CD14-positive monocyte (primary cell): ENCODE measurements around the gene B3GNT7. TPM values are rescaled to one million over a fixed set of nuclear protein-coding genes. Genes with fewer than 3 reads are reported as not detected.

Source experiments
- DNase-seq, 3 donors: peaks; one replicate each; pipeline ENCODE4 v3.0.0-alpha.2; 2011 to 2022
- H2AFZ ChIP-seq: 2 replicates; pipeline ENCODE4 v1.6.0; 2012; ENCODE audit warnings: mild to moderate bottlenecking, low read depth, low read length, inconsistent platforms; ENCODE audit not compliant: insufficient read depth, poor library complexity, severe bottlenecking
- H3K27ac ChIP-seq, 2 donors: 1 replicate in 1 of 2; 2 replicates in 1 of 2; pipeline ENCODE4 v1.5.1; 2012 to 2013; ENCODE audit warnings: low read length in 2 of 2, control low read depth in 1 of 2, inconsistent platforms in 1 of 2, low read depth in 1 of 2, mild to moderate bottlenecking in 1 of 2
- H3K27me3 ChIP-seq, 2 donors: one replicate each; pipeline versions ENCODE4 v1.6.0 to v1.6.1; 2011 to 2013; ENCODE audit warnings: low read length in 2 of 2; ENCODE audit not compliant: control insufficient read depth in 2 of 2, insufficient read depth in 2 of 2
- H3K36me3 ChIP-seq, 2 donors: replicated peaks in 1 of 2; 1 replicate in 1 of 2; 2 replicates in 1 of 2; pipeline versions ENCODE4 v1.5.1 to v1.6.1; 2012 to 2013; ENCODE audit warnings: low read length in 2 of 2, control low read depth in 1 of 2, inconsistent platforms in 1 of 2, mild to moderate bottlenecking in 1 of 2; ENCODE audit not compliant: insufficient read depth in 2 of 2, control insufficient read depth in 1 of 2
- H3K4me1 ChIP-seq, 2 donors: 1 replicate in 1 of 2; 2 replicates in 1 of 2; pipeline versions ENCODE4 v1.5.1 to v1.6.1; 2012 to 2013; ENCODE audit warnings: low read length in 2 of 2, control low read depth in 1 of 2, inconsistent platforms in 1 of 2, mild to moderate bottlenecking in 1 of 2, moderate library complexity in 1 of 2; ENCODE audit not compliant: insufficient read depth in 2 of 2, control insufficient read depth in 1 of 2
- H3K4me2 ChIP-seq: replicated peaks from 2 replicates; pipeline ENCODE3; 2012; ENCODE audit warnings: low read length, moderate library complexity, mild to moderate bottlenecking; ENCODE audit not compliant: poor library complexity, severe bottlenecking; ENCODE audit errors: extremely low read depth
- H3K4me3 ChIP-seq, 3 experiments: fragments of 200-600 bp in 1 of 3; sonication (generic) in 1 of 3; replicated peaks in 1 of 3; 1 replicate in 2 of 3; 2 replicates in 1 of 3; pipeline ENCODE4 v1.5.1; 2011 to 2013; ENCODE audit warnings: low read length in 3 of 3, mild to moderate bottlenecking in 3 of 3, control low read depth in 2 of 3, low read depth in 2 of 3, inconsistent platforms in 1 of 3, moderate library complexity in 1 of 3
- H3K79me2 ChIP-seq: 2 replicates; pipeline ENCODE4 v1.6.0; 2012; ENCODE audit warnings: mild to moderate bottlenecking, control low read depth, inconsistent platforms, low read length, moderate library complexity; ENCODE audit not compliant: insufficient read depth
- H3K9ac ChIP-seq: 2 replicates; pipeline ENCODE4 v1.6.0; 2017; ENCODE audit warnings: low read length, mild to moderate bottlenecking; ENCODE audit not compliant: insufficient read depth, poor library complexity, severe bottlenecking
- H3K9me3 ChIP-seq, 2 donors: replicated peaks in 1 of 2; 1 replicate in 1 of 2; 2 replicates in 1 of 2; pipeline versions ENCODE4 v1.5.1 to v1.6.1; 2012 to 2013; ENCODE audit warnings: low read length in 2 of 2, control low read depth in 1 of 2; ENCODE audit not compliant: control insufficient read depth in 1 of 2, insufficient read depth in 1 of 2
- H4K20me1 ChIP-seq: 2 replicates; pipeline ENCODE4 v1.6.0; 2012; ENCODE audit warnings: mild to moderate bottlenecking, low read length, control low read depth, moderate library complexity; ENCODE audit not compliant: insufficient read depth
- H3K27ac Mint-ChIP-seq, 7 donors: one replicate each; pipeline ENCODE4 v1.8.0; 2020; ENCODE audit warnings: mild to moderate bottlenecking in 7 of 7, mixed read lengths in 7 of 7, moderate library complexity in 6 of 7, inconsistent platforms in 2 of 7
- H3K27me3 Mint-ChIP-seq, 3 donors: one replicate each; pipeline ENCODE4 v1.8.0; 2021 to 2022; ENCODE audit warnings: low read depth in 3 of 3, mild to moderate bottlenecking in 3 of 3, mixed read lengths in 3 of 3, moderate library complexity in 3 of 3, inconsistent platforms in 1 of 3
- H3K36me3 Mint-ChIP-seq, 2 donors: one replicate each; pipeline ENCODE4 v1.8.0; 2020; ENCODE audit warnings: mixed read lengths in 2 of 2, inconsistent platforms in 1 of 2, mild to moderate bottlenecking in 1 of 2
- H3K4me1 Mint-ChIP-seq: one replicate; pipeline ENCODE4 v1.8.0; 2020; ENCODE audit warnings: mild to moderate bottlenecking, mixed read lengths
- H3K4me3 Mint-ChIP-seq, 2 donors: one replicate each; pipeline ENCODE4 v1.8.0; 2020; ENCODE audit warnings: mild to moderate bottlenecking in 2 of 2, mixed read lengths in 2 of 2, moderate library complexity in 1 of 2
- H3K9me3 Mint-ChIP-seq, 7 donors: one replicate each; pipeline ENCODE4 v1.8.0; 2020 to 2022; ENCODE audit warnings: mixed read lengths in 7 of 7, mild to moderate bottlenecking in 6 of 7, moderate library complexity in 6 of 7, inconsistent platforms in 2 of 7
- WGBS: methylation state at CpG from one replicate; pipeline ENCODE4 v1.1.5; 2013; ENCODE audit warnings: missing lambda C conversion rate; ENCODE audit not compliant: insufficient coverage; 5-methylcytosine and 5-hydroxymethylcytosine counted together
- intact Hi-C, 2 donors: fragments of 100-400 bp; cut with micrococcal nuclease; formaldehyde crosslinking; loops; one replicate each; pipeline versions ENCODE4 v1.15.0 to v1.15.1; 2023
- polyA plus RNA-seq, 3 donors: library from polyadenylated mRNA; depleted of rRNA in 1 of 3; unstranded in 2 of 3; stranded (reverse) in 1 of 3; fragments of 300-500 nt in 2 of 3; fragments of >200 nt in 1 of 3; fragmentation: Illumina TruSeq in 2 of 3; gene quantifications; 1 replicate in 2 of 3; 2 replicates in 1 of 3; pipeline ENCODE4 v1.2.3, GENCODE V29; 2012 to 2021
- TF ChIP-seq, protein P1 (sequence below): fragments of 200-600 bp; IDR thresholded peaks from one replicate; pipeline ENCODE4 v1.8.0; 2022; ENCODE audit warnings: antibody characterized with exemption, mild to moderate bottlenecking

B3GNT7 gene
- polyA plus RNA-seq, 3 donors: 0.05 TPM; not detected in 2

DNA sequence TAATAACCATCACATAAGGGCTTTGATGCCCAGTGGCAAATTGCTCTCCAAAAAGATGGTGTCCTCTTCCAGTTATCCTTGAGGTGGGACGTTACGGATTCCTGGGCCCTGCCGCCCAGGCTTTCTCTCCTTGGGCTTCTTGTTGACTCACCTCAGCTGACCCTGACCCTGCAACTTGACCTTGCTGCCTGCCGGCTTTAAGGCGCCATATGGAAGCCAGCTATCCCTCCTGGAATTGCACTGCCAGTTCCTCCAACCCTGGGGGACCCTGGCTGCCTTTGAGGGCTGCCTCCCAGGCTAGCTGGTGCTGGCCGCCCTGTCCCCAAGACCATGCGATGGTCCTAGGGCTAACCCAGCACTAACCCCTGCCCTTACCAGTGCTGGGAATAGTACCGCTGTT, 28.3 kb upstream of the B3GNT7 start:
- Histone ChIP-seq H3K36me3 (no peaks in the 10 kb centered on the region), H3K4me3 (no peak overlapping the region), H3K9ac (no peak overlapping the region), H3K4me2 (no peak overlapping the region), H3K9me3 (no peaks in the 10 kb centered on the region), H3K27ac (no peak overlapping the region), H4K20me1 (no peaks in the 10 kb centered on the region), H3K79me2 (no peaks in the 10 kb centered on the region), H2AFZ (no peak overlapping the region), H3K4me1 (peaks cover 19 to 20% of the 10 kb centered on the region in 2 donors), H3K27me3 (no peaks in the 10 kb centered on the region)
- Mint-ChIP-seq H3K27ac (no peak overlapping the region), H3K4me1 (peaks cover 27% of the 10 kb centered on the region), H3K4me3 (no peak overlapping the region), H3K36me3 (no peaks in the 10 kb centered on the region), H3K9me3 (peaks cover 0 to 2% (median 0%) of the 10 kb centered on the region in 7 donors), H3K27me3 (peaks cover 0 to 4% (median 1%) of the 10 kb centered on the region in 3 donors)
- no peak for DNase-seq
- intact Hi-C loops: no loop called here
- TF ChIP-seq, protein P1, sequence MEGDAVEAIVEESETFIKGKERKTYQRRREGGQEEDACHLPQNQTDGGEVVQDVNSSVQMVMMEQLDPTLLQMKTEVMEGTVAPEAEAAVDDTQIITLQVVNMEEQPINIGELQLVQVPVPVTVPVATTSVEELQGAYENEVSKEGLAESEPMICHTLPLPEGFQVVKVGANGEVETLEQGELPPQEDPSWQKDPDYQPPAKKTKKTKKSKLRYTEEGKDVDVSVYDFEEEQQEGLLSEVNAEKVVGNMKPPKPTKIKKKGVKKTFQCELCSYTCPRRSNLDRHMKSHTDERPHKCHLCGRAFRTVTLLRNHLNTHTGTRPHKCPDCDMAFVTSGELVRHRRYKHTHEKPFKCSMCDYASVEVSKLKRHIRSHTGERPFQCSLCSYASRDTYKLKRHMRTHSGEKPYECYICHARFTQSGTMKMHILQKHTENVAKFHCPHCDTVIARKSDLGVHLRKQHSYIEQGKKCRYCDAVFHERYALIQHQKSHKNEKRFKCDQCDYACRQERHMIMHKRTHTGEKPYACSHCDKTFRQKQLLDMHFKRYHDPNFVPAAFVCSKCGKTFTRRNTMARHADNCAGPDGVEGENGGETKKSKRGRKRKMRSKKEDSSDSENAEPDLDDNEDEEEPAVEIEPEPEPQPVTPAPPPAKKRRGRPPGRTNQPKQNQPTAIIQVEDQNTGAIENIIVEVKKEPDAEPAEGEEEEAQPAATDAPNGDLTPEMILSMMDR: no peak
- WGBS: 94% methylated on average over 5 of the region's 8 CpGs

DNA sequence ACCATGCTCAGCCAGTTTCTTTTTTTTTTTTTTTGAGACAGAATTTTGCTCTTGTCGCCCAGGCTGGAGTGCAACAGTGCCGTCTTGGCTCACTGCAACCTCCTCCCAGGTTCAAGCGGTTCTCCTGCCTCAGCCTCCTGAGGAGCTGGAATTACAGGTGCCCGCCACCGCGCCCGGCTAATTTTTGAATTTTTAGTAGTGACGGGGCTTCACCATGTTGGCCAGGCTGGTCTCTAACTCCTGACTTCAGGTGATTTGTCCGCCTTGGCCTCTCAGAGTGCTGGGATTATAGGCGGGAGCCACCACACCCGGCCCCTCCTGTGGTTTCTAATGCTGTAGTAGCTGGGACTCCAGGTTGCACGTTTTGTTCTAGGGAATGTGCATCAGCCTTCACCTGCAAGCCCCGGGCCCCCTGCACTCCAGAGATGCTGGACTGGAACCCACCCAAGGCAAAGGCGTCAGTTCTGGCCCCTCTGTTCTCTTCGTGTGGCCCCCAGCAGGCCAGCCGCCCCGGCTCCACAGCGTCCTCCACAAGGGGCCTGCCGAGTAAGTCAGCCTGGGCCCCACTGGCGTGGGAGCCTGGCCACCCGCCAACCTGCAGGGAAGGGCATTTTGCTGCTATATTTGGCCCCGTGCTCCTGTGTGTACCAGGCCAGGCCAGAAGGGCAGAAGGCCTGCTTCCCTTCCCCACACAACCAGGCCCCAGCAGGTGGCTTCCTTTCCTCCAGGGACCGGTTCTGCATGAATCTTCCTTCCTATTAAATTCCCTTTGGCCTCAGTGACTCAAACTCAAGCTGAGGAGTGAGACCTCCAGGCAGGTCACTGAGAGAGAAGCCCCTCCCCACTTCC, 25.7 kb upstream of the B3GNT7 start:
- Histone ChIP-seq H3K79me2 (no peaks in the 10 kb centered on the region), H4K20me1 (no peaks in the 10 kb centered on the region), H3K4me3 (no peak overlapping the region), H3K27me3 (no peaks in the 10 kb centered on the region), H3K4me1 (peaks cover 5 to 6% of the 10 kb centered on the region in 2 donors), H3K9me3 (no peaks in the 10 kb centered on the region), H2AFZ (no peak overlapping the region), H3K9ac (no peak overlapping the region), H3K36me3 (no peaks in the 10 kb centered on the region), H3K4me2 (no peak overlapping the region), H3K27ac (no peak overlapping the region)
- 74% methylated on average over 21 of the region's 23 CpGs for WGBS
- no peak for DNase-seq
- peaks cover 0 to 4% (median 1%) of the 10 kb centered on the region in 3 donors for H3K27me3 Mint-ChIP-seq
- no peaks in the 10 kb centered on the region for H3K36me3 Mint-ChIP-seq
- intact Hi-C loops: no loop called here
- H3K27ac Mint-ChIP-seq: no peak overlapping the region
- TF ChIP-seq, protein P1: no peak
- peaks cover 0 to 2% (median 0%) of the 10 kb centered on the region in 7 donors for H3K9me3 Mint-ChIP-seq
- H3K4me3 Mint-ChIP-seq: no peak overlapping the region
- H3K4me1 Mint-ChIP-seq: peaks cover 11% of the 10 kb centered on the region
